ENCODE results near the gene LCN15. TPM values are rescaled to one million over a fixed set of nuclear protein-coding genes. Genes with fewer than 3 reads are reported as not detected.

LCN15 gene
- total RNA-seq, 2 experiments from 2014 or later = not detected

- H3K9me2 ChIP-seq (ENCODE audit: insufficient read depth, low read length) = no peaks in the 10 kb centered on the region
- no peaks in the 10 kb centered on the region for H4K20me1 ChIP-seq (ENCODE audit: insufficient read depth, low read length)
- DNase-seq (ENCODE audit: low spot score) = no peak
- no peak overlapping the region for H2AFZ ChIP-seq (ENCODE audit: low read length)
- BruUV-seq (replicated peaks) = no TSS peak
- POLR2A ChIA-PET = no interaction called here
- TF ChIP-seq EZH2phosphoT487 (IDR thresholded peaks at IDR 0.05; ENCODE audit: borderline replicate concordance, low read depth, low read length) = no peak
- no peak for TF ChIP-seq CTCF (conservative IDR thresholded peaks at IDR 0.05; ENCODE audit: low read length)
- no peaks in the 10 kb centered on the region for H3K79me2 ChIP-seq (ENCODE audit: insufficient read depth, low read depth, low read length)
- peaks cover 19% of the 10 kb centered on the region for H3K9me3 ChIP-seq (ENCODE audit: low read length)
- no peak overlapping the region for H3K27ac ChIP-seq (ENCODE audit: low read depth, low read length, poor library complexity, severe bottlenecking)
- CTCF ChIA-PET (ENCODE audit: unreplicated experiment) = no interaction called here
- H3K4me2 ChIP-seq (ENCODE audit: low read length) = no peak overlapping the region
- H3K36me3 ChIP-seq (ENCODE audit: insufficient read depth, low read length) = no peaks in the 10 kb centered on the region
- intact Hi-C loops (cut with micrococcal nuclease; ENCODE audit: unreplicated experiment) = no loop called here
- H3K4me1 ChIP-seq (ENCODE audit: insufficient read depth, low read length, poor library complexity, severe bottlenecking) = peaks cover 6% of the 10 kb centered on the region
- no peak overlapping the region for H3K4me3 ChIP-seq (ENCODE audit: low read depth, low read length, poor library complexity, severe bottlenecking)
These were observed 10.2 kb downstream of the LCN15 start for GRCh38 chr9:136754059-136754572.

- Histone ChIP-seq H3K4me2 (ENCODE audit: low read length) (no peak overlapping the region), H3K4me1 (ENCODE audit: insufficient read depth, low read length, poor library complexity, severe bottlenecking) (peaks cover 6% of the 10 kb centered on the region), H3K9me3 (ENCODE audit: low read length) (peaks cover 19% of the 10 kb centered on the region), H3K79me2 (ENCODE audit: insufficient read depth, low read depth, low read length) (no peaks in the 10 kb centered on the region), H2AFZ (ENCODE audit: low read length) (no peak overlapping the region), H3K27ac (ENCODE audit: low read depth, low read length, poor library complexity, severe bottlenecking) (no peak overlapping the region), H3K4me3 (ENCODE audit: low read depth, low read length, poor library complexity, severe bottlenecking) (no peak overlapping the region), H3K36me3 (ENCODE audit: insufficient read depth, low read length) (no peaks in the 10 kb centered on the region), H3K9me2 (ENCODE audit: insufficient read depth, low read length) (no peaks in the 10 kb centered on the region), H4K20me1 (ENCODE audit: insufficient read depth, low read length) (no peaks in the 10 kb centered on the region)
- no TSS peak for BruUV-seq (replicated peaks)
- TF ChIP-seq CTCF (conservative IDR thresholded peaks at IDR 0.05; ENCODE audit: low read length) (no peak), EZH2phosphoT487 (IDR thresholded peaks at IDR 0.05; ENCODE audit: borderline replicate concordance, low read depth, low read length) (no peak)
- ChIA-PET POLR2A (no interaction called here), CTCF (ENCODE audit: unreplicated experiment) (no interaction called here)
- DNase-seq (ENCODE audit: low spot score) = no peak
- intact Hi-C loops (cut with micrococcal nuclease; ENCODE audit: unreplicated experiment) = no loop called here
These were observed 10.8 kb downstream of the LCN15 start for GRCh38 chr9:136753371-136754058.

- intact Hi-C loops (cut with micrococcal nuclease; ENCODE audit: unreplicated experiment) = no loop called here
- BruUV-seq (replicated peaks) = no TSS peak
- Histone ChIP-seq H3K4me2 (ENCODE audit: low read length) (no peak overlapping the region), H3K27ac (ENCODE audit: low read depth, low read length, poor library complexity, severe bottlenecking) (no peak overlapping the region), H3K4me3 (ENCODE audit: low read depth, low read length, poor library complexity, severe bottlenecking) (no peak overlapping the region), H3K9me2 (ENCODE audit: insufficient read depth, low read length) (no peaks in the 10 kb centered on the region), H3K4me1 (ENCODE audit: insufficient read depth, low read length, poor library complexity, severe bottlenecking) (peaks cover 6% of the 10 kb centered on the region), H3K79me2 (ENCODE audit: insufficient read depth, low read depth, low read length) (no peaks in the 10 kb centered on the region), H3K9me3 (ENCODE audit: low read length) (peaks cover 19% of the 10 kb centered on the region), H4K20me1 (ENCODE audit: insufficient read depth, low read length) (no peaks in the 10 kb centered on the region), H2AFZ (ENCODE audit: low read length) (no peak overlapping the region), H3K36me3 (ENCODE audit: insufficient read depth, low read length) (no peaks in the 10 kb centered on the region)
- ChIA-PET POLR2A (no interaction called here), CTCF (ENCODE audit: unreplicated experiment) (no interaction called here)
- no peak for DNase-seq (ENCODE audit: low spot score)
- no peak for TF ChIP-seq EZH2phosphoT487 (IDR thresholded peaks at IDR 0.05; ENCODE audit: borderline replicate concordance, low read depth, low read length)
- no peak for TF ChIP-seq CTCF (conservative IDR thresholded peaks at IDR 0.05; ENCODE audit: low read length)
These were observed 12.5 kb downstream of the LCN15 start for GRCh38 chr9:136751814-136752213.

Measured in OCI-LY7 (cell line).